Hepatic stellate cell (primary cell): ENCODE results near the gene ZNF428.
A peak's percentile ranks its signal among the peaks of the same experiment; 100 is the strongest.
"Not testable (repeated sequence)": the region's sequence is repeated elsewhere in the genome, so short reads cannot be mapped to it uniquely, and the experiment has no call there.

Experiments
- DNase-seq: peaks from one replicate; pipeline ENCODE4 v3.0.0; 2011; ENCODE audit warnings: low spot score

Gene ZNF428

DNA sequence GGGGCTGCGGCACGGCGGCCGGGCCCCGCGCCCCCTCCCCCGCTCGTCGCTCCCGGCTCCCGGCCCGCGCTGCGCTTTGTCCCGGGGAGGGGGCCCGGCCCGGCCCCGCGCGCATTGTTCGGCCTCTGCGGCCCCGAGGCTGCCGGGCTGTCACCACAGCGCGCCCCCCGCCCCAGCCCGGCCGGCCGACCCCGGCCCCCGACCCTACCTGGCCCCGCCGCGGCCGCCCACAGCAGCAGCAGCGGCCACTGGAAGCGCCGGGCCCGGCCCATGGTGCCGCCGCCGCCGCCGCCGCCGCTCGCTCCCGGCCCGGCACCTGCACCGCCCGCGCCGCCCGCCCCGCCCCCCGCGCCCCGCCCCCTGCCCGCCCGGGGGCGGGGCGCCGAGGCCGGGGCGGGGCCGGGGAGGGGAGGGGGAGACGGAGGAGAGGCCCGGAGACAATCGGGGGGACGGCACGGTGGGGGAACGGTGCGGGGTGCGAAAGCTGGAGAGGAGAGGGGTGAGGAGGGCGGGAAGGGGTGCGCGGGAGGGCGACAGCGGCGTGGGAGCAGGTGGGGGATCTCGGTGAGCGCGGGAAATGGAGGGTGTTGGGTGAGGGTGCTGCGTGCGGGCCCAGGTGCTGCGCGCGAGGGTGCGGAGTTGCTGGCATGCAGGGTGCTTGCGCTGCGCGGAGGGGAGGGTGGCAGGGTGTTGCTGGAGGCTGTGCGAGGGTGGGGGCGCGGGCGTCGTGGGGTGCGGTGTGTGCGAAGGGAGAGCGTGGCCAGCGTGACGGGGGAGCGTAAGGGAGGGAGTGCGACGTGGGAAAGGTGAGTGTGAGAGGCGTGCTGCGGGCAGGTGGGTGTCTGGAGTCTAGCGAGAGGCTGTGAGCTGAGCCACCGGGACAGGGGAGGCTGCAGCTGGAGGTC is 20.3 kb upstream of the ZNF428 start, which contains the start of gene CADM4:
TSS of gene CADM4 (minus strand) at position 332 of the 905 bp plus-strand sequence. CDS start at position 272, 60 bp downstream.
- no peak for DNase-seq

DNA sequence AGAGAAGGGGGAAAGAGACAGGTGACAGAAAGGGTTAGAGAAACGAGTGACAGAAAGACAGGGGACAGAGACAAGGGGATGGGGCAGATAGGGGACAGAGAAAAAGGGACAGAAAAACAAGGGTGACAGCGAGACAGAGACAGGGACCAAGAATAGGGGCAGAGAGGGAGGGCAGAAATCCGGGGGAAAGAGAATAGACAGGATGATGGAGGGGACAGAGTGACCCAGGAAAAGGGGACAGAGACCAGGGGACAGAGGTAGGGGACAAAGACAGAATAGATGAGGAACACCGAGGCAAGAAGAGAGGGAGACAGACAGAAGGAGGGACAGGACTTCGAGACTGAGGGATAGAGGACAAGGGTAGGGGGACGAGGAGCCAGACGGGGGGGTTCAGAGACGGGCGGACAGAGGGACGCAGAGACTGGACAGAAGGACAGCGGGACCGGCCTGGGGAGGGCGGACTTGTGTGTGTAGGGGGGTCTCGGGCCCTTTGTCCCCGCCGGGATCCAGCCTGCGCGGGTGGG is 19.6 kb upstream of the ZNF428 start:
- no peak for DNase-seq

DNA sequence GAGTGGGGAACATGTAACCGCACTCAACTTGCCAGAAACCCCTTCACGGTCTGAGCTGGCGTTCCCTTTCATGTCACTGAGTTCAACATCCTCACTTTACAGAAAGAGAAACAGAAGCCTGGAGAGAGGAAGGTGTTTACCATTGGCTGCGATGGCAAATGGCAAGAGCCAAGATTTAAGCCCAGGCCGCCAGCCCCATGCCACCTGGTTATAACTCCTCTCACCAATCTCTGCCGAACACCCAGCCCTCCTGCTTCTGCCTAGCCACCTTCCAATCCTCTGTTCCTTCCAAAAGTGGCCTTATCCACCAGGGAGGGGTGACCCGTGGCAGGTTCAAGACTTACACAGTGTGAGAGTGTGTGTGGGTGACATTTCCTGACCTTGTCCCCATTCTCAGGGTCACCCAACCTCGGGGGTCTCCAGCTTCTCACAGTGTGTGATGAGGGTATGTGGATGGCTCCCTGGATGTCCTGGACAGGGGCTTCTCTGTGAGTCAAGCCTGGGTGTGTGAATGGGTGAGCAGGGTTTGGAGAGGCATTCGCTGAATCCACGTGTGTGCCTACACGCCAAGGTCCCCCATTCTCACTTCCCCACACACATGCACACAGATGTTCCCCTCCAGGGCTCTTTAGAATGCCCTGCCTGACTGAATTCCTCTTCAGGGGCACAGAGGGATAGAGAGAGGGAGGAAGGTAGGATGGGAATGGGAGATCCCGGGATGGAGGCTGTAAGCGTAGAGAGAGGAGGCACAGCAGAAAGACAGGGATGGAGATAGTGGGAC is 19.0 kb upstream of the ZNF428 start:
- no peak for DNase-seq

DNA sequence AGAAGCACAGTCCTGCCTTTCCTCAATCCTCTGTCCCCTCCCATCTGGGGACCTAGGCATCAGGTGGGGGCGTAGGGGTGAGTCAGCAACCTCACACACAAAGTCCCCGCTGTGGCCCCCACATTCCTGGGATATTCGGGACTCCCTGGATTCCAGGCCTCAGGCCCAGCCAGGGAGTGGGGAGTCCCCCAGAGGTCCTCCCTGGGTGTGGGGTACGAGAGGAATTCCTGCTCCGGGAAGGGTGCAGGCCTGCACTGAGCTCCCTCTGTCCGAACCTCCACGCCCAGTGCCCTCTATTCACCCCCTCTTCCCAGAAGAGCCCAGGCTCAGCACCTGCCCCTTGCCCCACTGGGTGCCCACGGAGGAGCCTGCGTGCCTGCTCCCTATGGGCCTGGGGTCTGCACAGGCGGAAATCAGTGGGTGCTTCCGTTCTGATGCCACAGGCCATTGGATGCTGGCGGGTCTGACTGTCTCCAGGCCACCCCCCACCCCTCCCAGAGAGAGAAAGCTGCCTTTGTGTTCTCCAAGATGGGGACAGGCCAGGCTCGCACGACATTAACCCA is 16.8 kb upstream of the ZNF428 start:
- DNase-seq: no peak

DNA sequence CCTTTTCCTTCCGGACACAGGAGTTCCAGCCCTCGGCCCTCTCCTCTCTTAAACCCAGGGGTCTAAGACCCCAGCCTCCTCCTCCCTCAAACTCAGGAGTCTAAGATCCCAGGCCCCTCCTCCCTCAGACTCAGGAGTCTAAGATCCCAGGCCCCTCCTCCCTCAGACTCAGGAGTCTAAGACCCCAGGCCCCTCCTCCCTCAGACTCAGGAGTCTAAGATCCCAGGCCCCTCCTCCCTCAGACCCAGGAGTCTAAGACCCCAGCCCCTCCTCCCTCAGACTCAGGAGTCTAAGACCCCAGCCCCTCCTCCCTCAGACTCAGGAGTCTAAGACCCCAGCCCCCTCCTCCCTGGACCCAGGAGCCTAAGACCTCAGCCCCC is 16.1 kb upstream of the ZNF428 start:
- not testable (repeated sequence) for DNase-seq

DNA sequence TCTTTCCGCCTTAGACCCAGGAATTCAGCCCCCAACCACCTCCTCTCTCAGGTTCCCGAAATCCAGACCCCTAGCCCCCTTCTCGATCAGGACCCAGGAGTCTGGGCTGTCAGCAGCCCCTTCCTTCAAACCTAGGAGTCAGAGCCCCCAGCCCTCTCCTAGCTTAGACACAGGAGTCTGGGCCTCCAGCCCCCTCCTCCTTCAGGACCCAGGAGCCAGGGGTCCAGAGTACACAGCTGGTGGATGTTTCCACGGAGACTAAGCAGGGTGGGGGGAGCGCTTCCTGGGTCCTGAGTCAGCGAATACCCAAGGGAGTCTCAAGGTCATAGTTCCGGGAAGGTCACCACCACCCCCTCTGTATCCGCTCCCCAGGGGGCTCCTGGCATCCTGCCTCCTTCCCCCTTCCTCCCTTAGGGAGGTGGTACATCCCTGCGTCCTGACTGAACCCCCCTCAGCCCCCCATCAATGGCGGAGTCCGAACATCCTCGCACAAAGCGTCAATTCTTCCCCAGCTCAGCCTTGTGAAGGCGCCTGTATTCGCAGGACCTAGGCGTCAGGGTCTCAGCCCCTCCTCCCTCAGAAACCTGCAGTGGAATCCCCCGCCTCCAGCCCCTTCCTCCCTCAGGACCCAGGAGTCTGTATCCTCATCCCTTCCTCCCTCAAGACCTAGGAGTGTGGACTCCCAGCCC is 15.6 kb upstream of the ZNF428 start:
- no peak for DNase-seq

DNA sequence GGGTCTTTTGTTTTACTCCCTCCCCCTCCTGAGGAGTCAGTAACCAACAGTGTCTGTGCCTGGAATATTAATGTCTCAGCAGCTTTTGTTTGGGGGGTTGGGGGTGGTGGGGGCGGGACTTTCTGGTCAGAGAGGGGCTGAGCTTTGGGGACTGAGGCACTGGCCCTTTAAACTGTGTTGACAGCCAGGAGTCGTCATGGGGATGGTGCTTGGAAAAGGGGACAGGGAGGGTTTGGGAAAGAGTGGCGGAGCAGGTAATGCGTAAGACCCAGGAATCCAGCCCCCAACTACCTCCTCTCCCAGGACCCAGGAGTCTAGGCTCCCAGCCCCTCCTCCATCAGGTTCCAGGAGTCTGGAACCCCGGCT is 15.1 kb upstream of the ZNF428 start:
- DNase-seq: no peak

DNA sequence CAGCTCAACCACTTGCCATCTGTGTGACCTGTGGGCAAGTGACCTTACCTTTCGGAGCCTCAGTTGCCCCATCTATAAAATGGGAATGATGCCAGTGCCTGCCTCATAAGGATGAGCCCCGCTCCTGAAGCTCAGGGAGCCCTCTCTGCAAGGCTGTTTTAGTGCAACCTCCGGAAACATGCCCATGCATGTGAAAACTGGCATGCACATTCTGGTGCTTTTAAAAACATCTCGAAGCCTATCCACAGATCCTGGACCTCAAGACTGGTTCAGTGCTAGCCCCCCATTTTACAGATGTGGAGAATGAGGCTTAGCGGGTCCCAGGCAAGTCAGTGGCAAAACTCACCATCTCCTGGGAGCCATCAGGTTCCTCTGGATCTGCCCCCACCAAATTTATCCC is 14.6 kb upstream of the ZNF428 start:
- no peak for DNase-seq

DNA sequence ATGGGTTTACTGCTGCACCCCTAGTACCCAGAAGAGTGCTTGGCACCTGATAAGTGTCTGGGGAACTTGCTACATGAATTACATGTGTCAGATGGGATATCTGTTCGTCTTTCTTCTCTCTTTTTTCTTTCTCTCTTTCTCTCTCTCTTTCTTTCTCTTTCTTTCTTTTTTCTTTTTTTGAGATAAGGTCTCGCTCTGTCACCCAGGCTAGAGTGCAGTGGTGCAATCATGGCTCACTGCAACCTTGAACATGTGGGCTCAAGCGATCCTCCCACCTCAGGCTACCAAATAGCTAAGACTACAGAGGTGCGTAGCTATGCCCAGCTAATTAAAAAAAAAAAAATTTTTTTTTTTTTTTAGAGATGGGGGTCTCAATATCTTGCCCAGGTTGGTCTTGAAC is 14.1 kb upstream of the ZNF428 start:
- DNase-seq: no peak

DNA sequence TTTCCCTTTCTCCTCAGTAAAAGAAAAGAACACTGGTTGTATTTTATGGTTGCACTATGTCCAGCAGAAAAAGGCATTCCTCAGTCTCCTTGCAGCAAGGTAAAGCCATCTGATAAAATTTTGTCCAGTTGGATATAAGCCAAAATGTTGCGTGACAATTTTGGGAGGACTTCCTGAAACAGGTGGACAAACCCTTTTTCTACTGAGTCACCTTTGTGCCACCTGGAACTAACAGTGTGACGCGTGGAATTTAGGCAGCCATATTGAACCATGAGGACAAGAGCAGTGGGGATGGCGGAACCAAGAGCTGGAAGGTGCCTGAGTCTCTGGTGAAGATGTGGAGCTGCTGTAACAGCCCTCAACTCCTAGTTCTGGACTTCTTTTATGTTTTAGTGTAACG is 12.1 kb upstream of the ZNF428 start:
- no peak for DNase-seq

DNA sequence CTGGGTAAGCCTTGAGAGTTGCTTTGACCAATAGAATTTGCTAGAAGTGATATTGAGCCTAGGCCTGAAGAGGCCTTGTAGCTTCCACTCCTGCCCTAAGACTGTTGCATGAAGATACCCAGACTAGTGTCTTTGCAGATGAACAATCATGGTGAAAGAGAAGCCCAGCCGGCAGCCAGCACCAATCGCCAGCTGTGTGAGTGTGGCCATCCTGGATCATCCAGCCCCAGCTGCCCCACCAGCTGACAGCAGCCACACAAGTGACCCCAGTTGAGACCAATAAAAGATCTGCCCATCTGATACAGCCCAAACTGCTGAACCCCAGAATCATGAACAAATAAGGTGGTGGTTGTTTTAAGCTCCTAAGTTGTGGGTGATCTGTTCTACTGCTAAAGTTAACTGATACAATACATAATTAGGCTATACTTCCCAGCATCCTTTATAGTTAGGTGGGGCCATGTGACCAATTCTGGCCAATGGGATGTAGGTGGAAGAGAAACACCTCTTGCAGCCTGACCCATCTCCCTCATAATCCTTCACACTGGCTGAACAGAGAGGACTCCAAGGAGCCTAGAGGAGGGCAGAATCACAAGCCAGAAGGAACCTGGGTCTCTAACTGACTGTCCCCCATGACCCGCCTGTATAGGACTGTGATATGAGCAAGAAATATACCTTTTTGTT is 9.4 kb upstream of the ZNF428 start:
- DNase-seq: no peak

DNA sequence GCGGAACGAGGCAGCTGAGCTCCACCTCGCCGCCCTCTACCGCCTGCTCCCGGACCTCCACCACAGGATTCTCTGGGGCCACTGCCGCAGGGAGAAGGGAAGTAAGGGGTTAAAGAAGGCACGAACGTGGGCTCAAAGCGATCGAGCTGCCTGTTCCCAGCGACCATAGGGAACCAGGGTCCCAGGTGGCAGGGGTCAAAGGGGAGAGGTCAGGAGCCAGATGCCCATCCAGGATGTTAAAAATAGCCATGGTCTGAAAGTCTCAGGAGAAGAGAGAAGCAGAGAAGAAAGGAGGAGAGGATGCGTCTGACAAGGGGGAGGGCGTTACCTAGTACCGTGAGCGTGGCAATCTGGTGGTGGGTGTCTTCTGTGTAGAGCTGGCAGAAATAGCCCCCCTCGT is 7.4 kb upstream of the ZNF428 start:
- DNase-seq: no peak

DNA sequence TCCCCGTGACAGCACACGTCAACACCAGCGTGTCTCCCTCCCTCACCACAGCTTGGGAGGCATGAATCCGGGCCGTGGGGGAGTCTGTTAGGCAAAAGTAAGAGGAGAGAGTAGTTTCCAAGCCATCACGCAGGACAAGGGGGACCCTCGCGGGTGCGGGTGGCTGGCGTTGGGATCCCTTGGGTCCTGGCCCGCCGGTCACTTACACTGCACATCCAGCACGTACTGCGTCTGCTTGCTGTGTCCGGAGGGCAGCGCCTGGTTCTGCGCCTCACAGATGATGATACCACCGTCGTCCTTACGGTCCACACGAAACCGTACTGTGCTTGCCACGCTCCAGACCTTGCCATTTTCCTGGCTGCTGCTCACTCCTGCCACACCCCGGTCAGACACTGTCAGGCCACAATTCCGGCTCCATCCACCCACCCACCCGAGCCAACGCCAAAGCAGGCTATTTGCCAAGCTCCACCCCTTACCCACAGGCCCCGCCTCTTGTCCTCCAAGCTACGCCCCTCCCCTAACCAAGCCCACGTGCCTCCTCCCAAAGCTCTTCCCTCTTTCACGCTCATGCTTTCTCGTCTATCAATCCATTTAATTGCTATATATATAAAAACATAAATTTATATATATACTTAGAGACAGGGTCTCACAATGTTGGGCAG is 6.6 kb upstream of the ZNF428 start:
- peak; percentile 59 for DNase-seq

DNA sequence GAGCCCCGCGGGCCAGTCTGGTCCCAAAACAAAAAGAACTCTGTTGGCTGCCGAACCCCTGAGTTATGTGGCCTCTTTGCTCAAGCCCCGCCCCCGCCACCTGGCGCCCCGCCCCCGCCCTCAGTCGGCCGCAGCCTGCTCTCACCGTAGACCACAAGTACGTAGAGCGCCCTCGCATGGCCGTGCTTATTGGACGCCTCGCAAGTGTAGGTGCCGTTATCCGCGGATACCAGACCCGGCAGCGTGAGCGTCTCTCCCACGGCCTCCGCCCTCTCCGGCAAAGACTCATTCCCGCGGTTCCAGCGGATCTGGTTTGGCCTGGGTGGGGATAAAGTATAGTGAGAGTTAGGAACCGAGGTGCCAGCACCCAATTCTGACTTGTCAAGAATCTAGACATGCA is 5.5 kb upstream of the ZNF428 start:
- no peak for DNase-seq

DNA sequence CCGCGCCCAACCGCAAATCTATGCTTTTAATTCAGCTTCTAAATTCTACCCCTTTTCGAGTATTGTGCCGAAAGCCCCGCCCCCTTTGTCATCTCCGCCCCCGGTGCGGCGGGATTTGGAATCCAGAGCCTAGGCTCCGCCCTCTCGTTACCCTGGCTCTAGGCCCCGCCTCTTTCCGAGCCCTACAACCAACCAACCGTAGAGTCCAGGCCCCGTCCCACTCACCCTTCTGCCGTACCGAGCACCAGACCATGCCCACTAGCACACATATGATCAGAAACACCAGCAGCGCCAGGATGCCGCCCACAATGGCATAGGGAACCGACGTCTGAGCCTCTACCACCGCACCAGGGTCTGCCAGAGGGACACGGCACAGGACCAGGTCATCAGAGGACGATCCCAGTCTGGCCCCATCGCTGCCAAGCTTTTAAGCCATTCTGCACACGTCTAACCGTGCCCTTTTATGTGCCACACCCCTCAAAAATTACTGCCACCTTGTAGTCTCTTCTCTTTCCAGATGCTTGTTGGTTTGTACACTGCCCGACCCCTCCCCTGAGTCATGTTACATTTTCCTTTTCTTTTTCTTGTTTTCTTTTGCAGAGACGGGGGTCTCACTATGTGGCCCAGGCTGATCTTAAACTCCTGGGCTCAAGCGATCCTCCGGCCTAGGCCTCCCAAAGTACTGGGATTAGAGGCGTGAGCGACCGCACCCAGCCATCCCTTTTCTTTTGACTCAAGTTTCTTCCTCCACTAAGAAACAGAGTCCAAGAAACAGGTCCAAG is 4.7 kb upstream of the ZNF428 start:
- DNase-seq: no peak

DNA sequence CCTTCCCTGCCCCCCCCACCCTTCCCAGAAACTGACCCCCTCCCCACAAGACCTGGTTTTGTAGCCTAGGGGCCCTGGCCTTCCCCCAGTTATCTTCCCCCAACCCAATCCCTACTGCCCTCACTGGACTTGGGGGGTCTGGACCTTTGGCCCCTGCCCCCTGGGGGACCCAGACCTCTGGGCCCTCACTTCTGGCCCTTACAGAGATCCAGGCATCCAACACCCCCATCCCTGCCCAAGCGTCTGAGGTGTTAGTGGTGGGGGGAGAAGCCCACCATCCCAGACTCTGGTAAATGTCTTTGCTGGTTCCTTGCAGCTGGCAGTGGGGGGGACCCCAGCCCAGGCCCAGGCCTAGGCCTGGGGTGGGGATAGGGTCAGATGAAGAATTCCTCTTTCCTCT is 3.5 kb upstream of the ZNF428 start:
- no peak for DNase-seq

DNA sequence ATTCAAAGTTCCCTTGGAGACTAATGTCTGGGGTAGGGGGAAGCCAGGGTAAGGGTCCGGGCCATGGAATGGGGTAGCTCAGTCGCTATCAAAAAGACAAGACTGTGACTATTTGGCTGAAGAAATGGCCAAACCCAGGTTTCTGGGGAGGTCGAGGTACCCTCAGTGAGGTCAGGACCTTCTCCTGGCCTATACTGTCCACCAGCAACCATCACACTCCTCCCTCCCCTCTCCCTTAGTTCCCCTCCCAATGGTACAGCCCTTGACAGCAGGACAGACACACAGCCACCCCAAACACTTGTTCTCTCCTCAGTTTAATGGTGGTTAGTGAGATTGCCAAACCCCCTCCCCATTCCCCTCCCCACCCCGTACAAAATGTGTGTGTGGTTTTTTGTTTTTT is 2.6 kb upstream of the ZNF428 start:
- DNase-seq: no peak

DNA sequence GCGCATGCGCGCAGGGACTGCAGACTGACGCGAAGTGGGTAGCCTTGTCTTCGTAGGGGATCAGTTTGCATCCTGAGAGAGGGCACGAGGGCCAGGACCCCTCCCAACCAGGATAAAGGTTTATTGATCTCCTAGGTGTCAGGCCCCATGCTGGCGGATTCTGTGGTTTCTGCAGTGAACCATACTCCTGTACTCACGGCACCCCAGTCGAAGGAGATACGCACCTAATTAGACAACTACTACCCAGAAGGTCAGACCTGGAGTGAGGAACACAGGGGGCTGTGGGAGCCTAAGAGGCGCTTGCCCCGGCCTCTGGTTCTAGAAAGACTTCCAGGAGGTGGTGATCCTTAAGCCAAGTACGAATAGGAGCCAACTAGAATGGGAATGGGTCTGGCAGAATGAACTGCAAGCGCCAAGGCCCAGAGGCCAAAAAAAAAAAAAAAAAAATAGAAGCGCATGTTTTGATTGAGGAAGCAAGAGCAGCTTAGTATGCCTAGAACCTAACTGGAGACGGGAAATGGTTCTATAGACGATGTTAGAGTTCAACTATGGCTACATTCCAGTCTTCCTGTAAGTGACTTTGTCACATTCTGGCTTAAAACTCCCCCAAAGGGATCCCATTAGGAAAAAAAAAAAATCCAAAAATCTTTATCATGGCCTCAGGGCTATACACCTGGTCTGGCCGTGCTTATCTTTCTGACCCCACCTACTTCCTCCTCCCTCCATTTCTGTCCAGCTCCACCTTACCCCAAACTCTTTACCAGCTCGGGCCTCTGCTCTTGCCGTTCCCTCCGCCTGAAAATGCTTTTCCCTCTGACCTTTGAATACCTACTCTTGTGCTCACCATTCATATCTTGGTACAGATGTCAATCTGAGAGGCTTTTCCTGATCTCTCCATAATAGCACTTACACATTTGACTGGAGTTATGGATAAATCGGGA is 902 bp upstream of the ZNF428 start:
- DNase-seq: no peak

DNA sequence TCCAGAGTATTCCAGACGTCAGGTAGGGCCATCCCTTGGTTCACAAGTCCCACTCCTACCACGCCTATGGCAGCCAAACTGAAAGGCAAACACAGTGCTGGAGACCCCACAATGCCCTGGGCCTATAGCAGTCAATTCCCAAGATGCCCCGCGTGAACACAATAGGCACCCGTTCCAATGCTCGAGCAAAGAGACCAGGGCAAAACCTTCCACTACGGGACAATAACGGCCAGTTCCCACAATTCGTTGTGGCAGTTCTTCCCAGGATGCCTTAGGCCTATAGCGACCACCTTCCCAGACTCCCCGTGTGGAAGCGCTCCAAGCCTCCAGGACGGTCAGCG is 538 bp downstream of the ZNF428 start:
- no peak for DNase-seq
